DOHH2 (cell line): ENCODE results near the gene KIAA1328.

Experiments
- H3F3A ChIP-seq: fragments of 200-600 bp; sonication (generic), shearing (Covaris generic); 2 replicates; pipeline ENCODE4 v1.6.0; 2016; ENCODE audit warnings: antibody characterized with exemption, mild to moderate bottlenecking; ENCODE audit not compliant: control insufficient read depth, insufficient read depth
- H3K27ac ChIP-seq: fragments of 200-600 bp; sonication (generic); 2 replicates; pipeline ENCODE4 v1.5.1; 2014; ENCODE audit warnings: low read depth, mild to moderate bottlenecking, low read length, moderate library complexity
- H3K27me3 ChIP-seq: fragments of 200-600 bp; sonication (generic); 2 replicates; pipeline ENCODE4 v1.6.1; 2014; ENCODE audit warnings: mild to moderate bottlenecking, low read length, mixed read lengths; ENCODE audit not compliant: control insufficient read depth
- H3K36me3 ChIP-seq: fragments of 200-600 bp; sonication (generic); 2 replicates; pipeline ENCODE4 v1.6.1; 2014; ENCODE audit warnings: mild to moderate bottlenecking, low read length, moderate library complexity, mixed read lengths; ENCODE audit not compliant: control insufficient read depth
- H3K4me1 ChIP-seq: fragments of 200-600 bp; sonication (generic); 2 replicates; pipeline ENCODE4 v1.6.1; 2014; ENCODE audit warnings: mild to moderate bottlenecking, low read length, mixed read lengths; ENCODE audit not compliant: control insufficient read depth
- H3K4me2 ChIP-seq: fragments of 200-600 bp; sonication (generic); 2 replicates; pipeline ENCODE4 v1.6.0; 2014; ENCODE audit warnings: mild to moderate bottlenecking, low read length, moderate library complexity
- H3K4me3 ChIP-seq: fragments of 200-600 bp; sonication (generic); 2 replicates; pipeline ENCODE4 v1.5.1; 2014; ENCODE audit warnings: mild to moderate bottlenecking, low read length, mixed read lengths
- H3K79me2 ChIP-seq: fragments of 200-600 bp; sonication (generic); 2 replicates; pipeline ENCODE4 v1.6.1; 2014; ENCODE audit warnings: mild to moderate bottlenecking, low read length, mixed read lengths; ENCODE audit not compliant: control insufficient read depth
- H3K9me2 ChIP-seq: fragments of 200-600 bp; sonication (generic); replicated peaks from 2 replicates; pipeline ENCODE4 v1.6.1; 2014; ENCODE audit warnings: mild to moderate bottlenecking, low read length, mixed read lengths; ENCODE audit not compliant: control insufficient read depth
- H3K9me3 ChIP-seq: fragments of 200-600 bp; sonication (generic); 2 replicates; pipeline ENCODE4 v1.6.1; 2014; ENCODE audit warnings: antibody characterized with exemption, low read length, mixed read lengths; ENCODE audit not compliant: control insufficient read depth, insufficient read depth
- H4K20me1 ChIP-seq: fragments of 200-600 bp; sonication (generic); 2 replicates; pipeline ENCODE4 v1.6.0; 2014; ENCODE audit warnings: low read depth, mild to moderate bottlenecking, antibody characterized with exemption, low read length, moderate library complexity; ENCODE audit not compliant: control insufficient read depth, insufficient read depth
- EZH2phosphoT487 ChIP-seq: fragments of 200-600 bp; sonication (generic); IDR thresholded peaks from 2 replicates; pipeline ENCODE4 v1.6.1; 2017; ENCODE audit warnings: borderline replicate concordance, mild to moderate bottlenecking, antibody characterized with exemption, low read length, moderate library complexity, mixed read lengths
- TF ChIP-seq, protein P1 (sequence below): fragments of 200-600 bp; sonication (generic); IDR thresholded peaks from one replicate; pipeline ENCODE4 v1.5.1; 2014; ENCODE audit warnings: antibody characterized with exemption, mild to moderate bottlenecking, low read depth, low read length; ENCODE audit not compliant: poor library complexity, severe bottlenecking

KIAA1328 gene

DNA sequence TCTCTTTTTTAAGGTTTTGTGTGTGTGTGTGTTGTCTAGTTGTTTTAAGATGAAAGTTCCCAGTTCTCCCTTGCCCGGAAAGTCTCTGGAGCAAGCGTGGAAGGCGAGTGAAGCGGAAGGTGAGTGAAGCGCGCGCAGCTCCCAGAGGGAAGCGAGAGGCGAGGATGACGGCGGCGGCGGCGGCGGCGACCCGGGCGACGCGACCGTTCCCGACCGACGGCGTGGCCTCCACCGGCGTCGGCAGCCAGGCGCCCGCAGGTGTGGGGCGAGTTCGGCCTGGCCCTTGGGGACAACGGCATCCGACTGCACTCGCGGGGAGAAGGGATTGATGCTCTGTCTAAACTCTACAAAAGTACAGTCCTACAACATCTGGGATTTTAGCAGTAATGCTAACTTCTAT, 414.8 kb downstream of the KIAA1328 start:
- no peak overlapping the region for H3K4me3 ChIP-seq

DNA sequence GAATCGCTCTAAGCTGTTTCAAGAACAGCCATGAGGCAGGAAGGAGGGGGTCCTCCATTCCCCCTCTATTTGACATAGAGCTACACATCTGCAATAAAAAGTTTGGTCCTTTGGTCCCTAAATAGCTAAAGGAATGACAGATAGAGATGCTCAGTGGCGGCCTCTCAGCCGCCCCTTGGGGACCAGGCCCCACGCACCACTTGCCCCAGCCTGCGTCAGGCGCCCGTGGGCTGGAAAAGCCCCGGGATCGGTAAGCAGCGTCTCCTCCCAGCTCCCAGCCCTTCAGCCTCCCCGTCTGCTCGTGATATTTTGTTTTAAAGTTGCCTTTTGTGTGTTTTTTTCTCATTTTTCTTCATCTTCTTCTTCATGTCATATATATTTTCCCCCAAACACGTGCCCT, 415.7 kb downstream of the KIAA1328 start:
- no peaks in the 10 kb centered on the region for H3K36me3 ChIP-seq
- H3K27me3 ChIP-seq: no peaks in the 10 kb centered on the region; the same call in 1 of the 2 replicates
- no peak overlapping the region for H3K4me2 ChIP-seq
- no peaks in the 10 kb centered on the region for H3K9me2 ChIP-seq
- no peak overlapping the region for H3K4me3 ChIP-seq
- H4K20me1 ChIP-seq: no peaks in the 10 kb centered on the region
- TF ChIP-seq, protein P1, sequence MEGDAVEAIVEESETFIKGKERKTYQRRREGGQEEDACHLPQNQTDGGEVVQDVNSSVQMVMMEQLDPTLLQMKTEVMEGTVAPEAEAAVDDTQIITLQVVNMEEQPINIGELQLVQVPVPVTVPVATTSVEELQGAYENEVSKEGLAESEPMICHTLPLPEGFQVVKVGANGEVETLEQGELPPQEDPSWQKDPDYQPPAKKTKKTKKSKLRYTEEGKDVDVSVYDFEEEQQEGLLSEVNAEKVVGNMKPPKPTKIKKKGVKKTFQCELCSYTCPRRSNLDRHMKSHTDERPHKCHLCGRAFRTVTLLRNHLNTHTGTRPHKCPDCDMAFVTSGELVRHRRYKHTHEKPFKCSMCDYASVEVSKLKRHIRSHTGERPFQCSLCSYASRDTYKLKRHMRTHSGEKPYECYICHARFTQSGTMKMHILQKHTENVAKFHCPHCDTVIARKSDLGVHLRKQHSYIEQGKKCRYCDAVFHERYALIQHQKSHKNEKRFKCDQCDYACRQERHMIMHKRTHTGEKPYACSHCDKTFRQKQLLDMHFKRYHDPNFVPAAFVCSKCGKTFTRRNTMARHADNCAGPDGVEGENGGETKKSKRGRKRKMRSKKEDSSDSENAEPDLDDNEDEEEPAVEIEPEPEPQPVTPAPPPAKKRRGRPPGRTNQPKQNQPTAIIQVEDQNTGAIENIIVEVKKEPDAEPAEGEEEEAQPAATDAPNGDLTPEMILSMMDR: no peak
- TF ChIP-seq EZH2phosphoT487: no peak
- H3F3A ChIP-seq: no peaks in the 10 kb centered on the region
- H3K27ac ChIP-seq: no peak overlapping the region
- no peaks in the 10 kb centered on the region for H3K79me2 ChIP-seq
- H3K9me3 ChIP-seq: no peaks in the 10 kb centered on the region
- H3K4me1 ChIP-seq: no peaks in the 10 kb centered on the region

More for the DNA sequence above, 414.8 kb downstream of the KIAA1328 start:
- Histone ChIP-seq H3K36me3 (no peaks in the 10 kb centered on the region), H4K20me1 (no peaks in the 10 kb centered on the region), H3K4me2 (no peak overlapping the region), H3K4me1 (no peaks in the 10 kb centered on the region), H3K27ac (no peak overlapping the region), H3F3A (no peaks in the 10 kb centered on the region), H3K27me3 (no peaks in the 10 kb centered on the region; the same call in 1 of the 2 replicates), H3K9me3 (no peaks in the 10 kb centered on the region), H3K9me2 (no peaks in the 10 kb centered on the region), H3K79me2 (no peaks in the 10 kb centered on the region)
- no peak for TF ChIP-seq EZH2phosphoT487
- TF ChIP-seq, protein P1: no peak

DNA sequence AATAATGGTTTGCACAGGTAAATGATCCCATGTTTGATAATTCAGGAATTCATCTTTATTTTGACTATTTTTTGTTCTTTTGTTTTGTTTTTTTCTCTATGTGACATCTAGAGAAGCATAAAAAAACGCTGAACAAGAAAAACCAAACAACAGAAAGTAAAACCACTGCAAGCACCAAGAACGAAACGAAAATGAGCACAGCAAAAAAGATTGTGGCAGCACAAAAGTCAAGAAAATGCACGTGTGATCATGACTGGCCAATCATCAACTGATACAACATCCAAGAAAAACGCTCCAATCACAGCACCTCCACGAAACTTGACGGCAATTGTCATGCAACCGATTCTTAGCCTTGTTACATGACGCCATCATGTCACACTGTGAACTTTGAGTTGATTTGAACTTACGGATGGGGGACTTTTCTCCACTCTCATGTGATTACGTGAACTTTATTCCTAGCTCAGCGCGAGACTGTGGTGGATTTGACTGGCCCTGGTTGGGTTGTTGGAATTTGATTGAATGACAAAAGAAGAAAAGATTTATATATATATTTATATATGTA, 417.9 kb downstream of the KIAA1328 start:
- no peak overlapping the region for H3K4me2 ChIP-seq
- H3K9me3 ChIP-seq: no peaks in the 10 kb centered on the region

More for the DNA sequence above, 417.9 kb downstream of the KIAA1328 start:
- Histone ChIP-seq H3K36me3 (no peaks in the 10 kb centered on the region), H4K20me1 (no peaks in the 10 kb centered on the region), H3K79me2 (no peaks in the 10 kb centered on the region), H3K27me3 (peaks cover 2% of the 10 kb centered on the region; the same call in 1 of the 2 replicates), H3K4me3 (no peak overlapping the region), H3K4me1 (no peaks in the 10 kb centered on the region), H3F3A (no peaks in the 10 kb centered on the region), H3K9me2 (no peaks in the 10 kb centered on the region), H3K27ac (no peak overlapping the region)
- TF ChIP-seq EZH2phosphoT487: no peak
- TF ChIP-seq, protein P1: no peak
